ENCODE data around the gene MTHFD2L.

DNA sequence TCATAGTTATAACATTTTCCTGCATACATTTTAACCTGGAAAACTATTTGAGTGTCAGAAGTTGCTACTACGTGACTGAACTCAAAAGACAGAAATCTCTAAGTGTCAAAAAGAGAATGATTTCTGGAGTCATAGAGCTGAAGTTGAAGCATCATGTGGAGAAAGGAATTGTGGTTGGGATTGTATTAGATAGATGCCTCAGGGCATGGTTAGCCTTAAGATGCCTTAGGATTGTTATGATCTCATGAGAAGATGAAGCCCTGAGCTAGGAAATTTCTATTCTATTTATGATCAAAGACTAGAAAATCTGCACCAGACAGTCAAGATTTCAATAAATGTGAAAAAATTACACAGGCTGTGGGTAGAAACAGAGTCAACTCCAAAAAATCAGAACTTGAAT is 170.6 kb downstream of the MTHFD2L start:
- TF ChIP-seq POLR2AphosphoS5 (IDR thresholded peaks at IDR 0.05; ENCODE audit: insufficient read depth in 1 of 2, low read depth in 1 of 2) (no peak), POLR2A (IDR thresholded peaks at IDR 0.05) (no peak)
- TF ChIP-seq, protein P1, sequence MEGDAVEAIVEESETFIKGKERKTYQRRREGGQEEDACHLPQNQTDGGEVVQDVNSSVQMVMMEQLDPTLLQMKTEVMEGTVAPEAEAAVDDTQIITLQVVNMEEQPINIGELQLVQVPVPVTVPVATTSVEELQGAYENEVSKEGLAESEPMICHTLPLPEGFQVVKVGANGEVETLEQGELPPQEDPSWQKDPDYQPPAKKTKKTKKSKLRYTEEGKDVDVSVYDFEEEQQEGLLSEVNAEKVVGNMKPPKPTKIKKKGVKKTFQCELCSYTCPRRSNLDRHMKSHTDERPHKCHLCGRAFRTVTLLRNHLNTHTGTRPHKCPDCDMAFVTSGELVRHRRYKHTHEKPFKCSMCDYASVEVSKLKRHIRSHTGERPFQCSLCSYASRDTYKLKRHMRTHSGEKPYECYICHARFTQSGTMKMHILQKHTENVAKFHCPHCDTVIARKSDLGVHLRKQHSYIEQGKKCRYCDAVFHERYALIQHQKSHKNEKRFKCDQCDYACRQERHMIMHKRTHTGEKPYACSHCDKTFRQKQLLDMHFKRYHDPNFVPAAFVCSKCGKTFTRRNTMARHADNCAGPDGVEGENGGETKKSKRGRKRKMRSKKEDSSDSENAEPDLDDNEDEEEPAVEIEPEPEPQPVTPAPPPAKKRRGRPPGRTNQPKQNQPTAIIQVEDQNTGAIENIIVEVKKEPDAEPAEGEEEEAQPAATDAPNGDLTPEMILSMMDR (IDR thresholded peaks at IDR 0.05), result no peak
